Left renal pelvis (tissue), 4 donors: Measurements from ENCODE around the gene AATK. TPM values are rescaled to one million over a fixed set of nuclear protein-coding genes. Genes with fewer than 3 reads are reported as not detected.

ENCODE experiments used
- DNase-seq, 4 donors: peaks; one replicate each; pipeline ENCODE4 v3.0.0-alpha.2; 2013; ENCODE audit warnings: low read depth in 4 of 4, low spot score in 3 of 4
- polyA plus RNA-seq, 4 donors: library from polyadenylated mRNA; unstranded; fragments of 120-200 nt; gene quantifications; one replicate each; pipeline ENCODE4 v1.2.1, GENCODE V29; 2013; ENCODE audit not compliant: insufficient read length in 4 of 4

AATK gene
- polyA plus RNA-seq, 4 donors, result 3.3 to 5.7 (median 4.6) TPM

GRCh38 chr17:81118308-81119221 lies 47.5 kb downstream of the AATK start:
- DNase-seq, result no peak

GRCh38 chr17:81117672-81118198 lies 48.3 kb downstream of the AATK start:
- DNase-seq, result no peak

DNA sequence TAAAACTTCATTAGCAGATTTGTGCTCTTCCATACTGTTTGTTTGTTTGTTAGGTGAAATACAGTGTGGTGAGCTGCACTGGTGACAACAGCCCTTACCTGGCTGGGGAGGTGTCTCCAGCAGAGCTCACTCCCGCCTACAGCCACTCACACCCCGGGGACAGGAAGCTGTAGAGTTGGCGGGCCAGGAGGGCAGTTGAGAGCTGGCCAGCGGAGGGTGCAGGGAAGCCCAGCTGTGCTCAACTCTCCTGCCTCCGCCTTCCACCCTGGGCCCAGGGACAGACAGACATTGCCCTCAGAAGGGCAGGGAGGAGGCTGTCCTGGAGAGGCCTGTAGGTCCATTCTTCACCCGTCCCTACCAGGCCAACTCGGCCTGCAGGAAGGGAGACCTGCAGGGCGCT lies 49.3 kb downstream of the AATK start:
- DNase-seq, result no peak

DNA sequence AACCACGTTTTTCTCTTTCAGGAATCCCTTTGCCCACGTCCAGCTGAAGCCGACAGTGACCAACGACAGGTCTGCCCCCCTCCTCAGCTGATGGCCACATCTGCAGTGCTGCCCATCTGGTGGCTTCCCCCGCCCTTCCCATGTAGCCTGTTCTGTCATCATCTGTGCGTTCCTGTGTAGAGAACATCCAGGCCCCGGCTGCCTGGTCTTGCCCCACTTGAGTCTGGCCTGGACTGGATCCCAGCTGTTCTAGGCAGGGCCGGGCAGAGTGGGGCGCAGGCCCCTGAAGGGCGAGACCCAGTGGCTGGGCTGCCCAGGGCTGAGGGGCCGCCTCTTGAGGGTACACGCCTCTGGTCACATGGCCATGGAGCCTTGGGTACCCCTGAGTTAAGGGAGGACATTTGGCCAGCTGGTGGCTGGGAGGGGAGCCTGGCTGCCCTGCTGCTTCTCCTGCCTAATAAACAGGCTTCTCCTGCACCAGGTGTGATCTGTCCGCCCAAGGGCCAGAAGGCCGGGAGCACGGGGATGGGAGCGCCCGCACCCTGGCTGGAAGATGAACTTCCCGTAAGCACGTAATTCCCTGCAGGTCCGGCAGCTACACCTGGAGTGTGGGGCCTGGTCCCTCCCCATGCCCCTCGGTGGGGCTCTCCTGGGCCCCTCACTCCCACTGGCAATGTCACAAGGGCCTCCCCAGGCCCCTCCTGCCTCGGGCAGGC lies 50.1 kb downstream of the AATK start:
- DNase-seq, result no peak

GRCh38 chr17:81115219-81115618 lies 50.8 kb downstream of the AATK start:
- no peak for DNase-seq

DNA sequence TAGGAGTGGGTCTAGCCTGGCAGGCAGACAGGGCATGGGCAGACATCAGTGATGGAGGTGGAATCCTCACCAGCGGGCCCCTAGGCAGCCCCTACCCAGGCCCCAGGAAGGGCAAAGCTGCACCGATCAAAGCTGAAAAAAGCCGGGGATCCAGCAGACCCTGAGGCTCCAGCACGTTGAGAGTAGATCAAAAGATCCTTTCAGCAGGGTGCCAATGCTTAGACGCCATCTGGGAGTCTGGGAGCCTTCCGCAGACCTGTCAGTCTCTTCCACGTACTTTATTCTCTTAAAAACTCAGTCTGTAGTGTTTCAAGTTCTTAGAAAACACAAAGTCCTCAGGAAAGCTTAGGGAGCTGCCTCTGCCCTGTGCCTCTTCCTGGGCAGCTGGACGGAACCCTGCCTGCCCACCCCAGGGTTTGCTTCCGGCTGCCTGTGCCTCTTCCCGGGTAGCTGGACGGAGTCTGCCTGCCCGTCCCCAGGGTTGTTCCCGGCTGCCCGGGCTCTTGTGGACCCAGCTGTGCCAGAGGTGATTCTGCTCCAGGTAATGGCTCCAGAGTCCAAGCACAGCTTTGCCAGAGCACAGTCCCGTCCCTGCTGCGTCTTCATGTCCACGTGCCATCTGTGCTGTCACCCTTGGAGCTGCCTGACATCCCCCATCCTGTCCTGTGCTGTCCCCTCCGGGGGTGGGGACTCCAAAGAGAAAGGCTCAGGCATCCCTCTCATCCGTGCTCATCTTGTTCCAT lies 51.5 kb downstream of the AATK start:
- DNase-seq, result no peak

DNA sequence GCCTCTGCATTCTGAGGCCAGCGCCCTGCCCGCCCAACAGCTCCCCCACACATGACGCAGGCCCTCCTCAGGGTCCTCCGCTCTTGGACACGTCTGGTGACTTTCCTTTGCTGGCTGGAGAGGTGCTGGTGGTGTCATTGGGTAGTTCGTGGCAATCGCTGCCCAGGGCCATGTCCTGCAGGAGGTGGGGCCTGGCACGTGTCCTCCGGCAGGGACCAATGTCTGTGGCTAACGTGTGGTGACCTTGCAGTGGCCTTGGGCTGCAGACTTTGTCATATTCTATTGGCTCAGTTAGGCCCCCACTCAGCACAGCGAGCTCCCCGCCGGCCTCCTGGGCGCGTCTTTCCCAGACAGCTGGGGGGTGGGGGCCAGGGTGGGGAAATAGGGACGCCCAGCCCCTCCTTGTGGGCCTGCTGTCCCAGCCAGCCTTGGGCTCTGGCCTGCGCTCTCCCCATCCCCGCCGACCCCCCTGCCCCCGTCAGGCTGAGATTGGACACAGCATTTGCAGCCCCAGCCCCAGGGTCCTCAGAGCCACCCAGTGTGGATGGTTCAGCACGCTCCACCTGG lies 52.8 kb downstream of the AATK start:
- DNase-seq, result no peak

DNA sequence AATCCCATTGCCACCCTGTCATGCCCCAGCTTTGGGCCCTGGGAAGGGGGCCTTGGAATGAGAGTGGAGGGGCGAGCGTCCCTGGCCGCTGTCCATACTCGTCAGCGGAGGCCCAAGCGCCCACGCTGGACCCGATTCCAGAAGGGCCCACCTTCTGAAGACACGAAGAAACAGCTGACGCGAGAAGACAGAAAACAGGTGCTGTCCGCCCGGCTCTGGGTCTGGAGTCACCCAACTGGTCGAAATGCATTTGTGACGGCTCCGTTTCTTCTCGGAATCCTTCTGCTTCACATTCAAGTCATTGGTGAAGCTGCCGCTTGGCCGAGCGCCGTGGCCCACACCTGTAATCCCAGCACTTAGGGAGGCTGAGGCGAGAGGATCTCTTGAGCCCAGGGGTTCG lies 53.6 kb downstream of the AATK start:
- no peak for DNase-seq

GRCh38 chr17:81111066-81111465 lies 55.0 kb downstream of the AATK start:
- no peak for DNase-seq

- DNase-seq, result no peak
Observed at GRCh38 chr17:81110488-81111040, 55.5 kb downstream of the AATK start.

- no peak for DNase-seq
Observed at GRCh38 chr17:81109957-81110356, 56.1 kb downstream of the AATK start.

GRCh38 chr17:81108220-81108619 lies 57.8 kb downstream of the AATK start:
- no peak for DNase-seq

GRCh38 chr17:81106716-81107115 lies 59.3 kb downstream of the AATK start:
- DNase-seq, result no peak

DNA sequence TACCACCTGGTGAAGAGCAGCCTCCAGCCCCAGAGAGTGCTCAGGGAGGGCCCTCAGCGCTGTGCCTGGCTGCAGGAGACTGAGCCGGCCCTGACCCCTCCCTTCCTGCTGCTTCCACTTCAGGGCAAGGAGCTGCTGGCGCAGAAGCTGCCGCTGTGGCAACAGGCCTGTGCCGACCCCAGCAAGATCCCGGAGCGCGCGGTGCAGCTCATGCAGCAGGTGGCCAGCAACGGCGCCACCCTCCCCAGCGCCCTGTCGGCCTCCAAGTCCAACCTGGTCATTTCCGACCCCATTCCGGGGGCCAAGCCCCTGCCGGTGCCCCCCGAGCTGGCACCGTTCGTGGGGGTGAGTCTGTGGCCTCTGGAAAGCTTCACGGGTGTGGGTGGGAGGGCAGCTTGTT lies 62.6 kb downstream of the AATK start:
- DNase-seq, result no peak

GRCh38 chr17:81102869-81103268 lies 63.2 kb downstream of the AATK start:
- no peak for DNase-seq

DNA sequence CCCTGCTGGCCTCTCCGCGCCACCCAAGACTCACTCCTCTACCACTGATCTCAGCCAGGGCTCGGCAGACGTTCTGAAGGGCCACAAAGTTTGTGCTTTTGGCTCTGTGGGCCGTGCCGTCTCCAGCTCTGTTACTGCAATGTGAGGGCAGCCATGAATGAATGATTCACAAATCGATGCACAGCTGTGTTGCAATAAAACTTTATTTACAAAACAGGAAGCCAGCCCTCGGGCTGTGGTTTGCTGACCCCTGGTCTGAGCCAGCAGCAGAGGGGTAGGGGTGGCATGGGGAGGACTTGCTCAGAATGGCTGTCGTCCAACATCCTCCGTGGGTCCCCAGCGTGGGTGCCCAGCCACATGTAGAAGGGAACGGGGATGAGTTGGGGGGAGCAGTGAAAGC lies 63.7 kb downstream of the AATK start:
- DNase-seq, result no peak

GRCh38 chr17:81101614-81102306 lies 64.3 kb downstream of the AATK start:
- DNase-seq, result peak in 2 of 4 donors; percentile 39 to 42

DNA sequence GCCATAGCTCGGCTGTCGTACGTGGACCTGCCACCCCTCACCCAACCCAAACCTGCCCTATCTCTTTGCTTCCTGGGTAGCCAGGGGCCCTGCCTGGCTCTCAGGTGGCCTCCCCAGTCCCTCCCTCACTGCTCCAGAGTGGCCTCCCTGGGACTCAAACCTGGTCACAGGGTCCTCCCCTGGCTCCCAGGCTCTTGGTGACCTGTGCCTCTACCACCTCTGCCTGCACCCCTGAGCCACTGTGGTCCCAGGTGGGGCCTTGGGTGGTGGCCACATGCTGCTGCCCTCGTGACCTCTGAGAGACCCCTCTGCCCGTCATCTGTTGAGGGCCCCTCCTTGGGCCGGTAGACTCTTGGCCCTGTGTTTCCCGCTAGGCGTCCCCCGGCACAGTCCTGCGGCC lies 65.4 kb downstream of the AATK start:
- DNase-seq, result no peak

DNA sequence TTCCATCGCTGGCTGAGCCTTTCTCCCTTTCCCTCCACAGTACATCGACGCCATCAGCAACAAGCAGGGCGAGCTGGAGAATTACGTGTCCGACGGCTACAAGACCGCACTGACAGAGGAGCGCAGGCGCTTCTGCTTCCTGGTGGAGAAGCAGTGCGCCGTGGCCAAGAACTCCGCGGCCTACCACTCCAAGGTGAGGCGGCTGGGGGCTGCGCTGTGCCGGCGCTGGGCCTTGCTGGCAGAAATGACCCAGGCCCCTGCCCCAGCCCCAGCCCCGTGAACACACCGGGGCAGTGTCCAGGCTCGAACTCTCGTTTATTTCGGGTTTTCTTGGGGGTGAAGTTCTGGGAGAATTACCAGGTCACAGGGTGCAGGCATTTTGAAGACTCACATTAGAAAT lies 66.1 kb downstream of the AATK start:
- DNase-seq, result no peak

DNA sequence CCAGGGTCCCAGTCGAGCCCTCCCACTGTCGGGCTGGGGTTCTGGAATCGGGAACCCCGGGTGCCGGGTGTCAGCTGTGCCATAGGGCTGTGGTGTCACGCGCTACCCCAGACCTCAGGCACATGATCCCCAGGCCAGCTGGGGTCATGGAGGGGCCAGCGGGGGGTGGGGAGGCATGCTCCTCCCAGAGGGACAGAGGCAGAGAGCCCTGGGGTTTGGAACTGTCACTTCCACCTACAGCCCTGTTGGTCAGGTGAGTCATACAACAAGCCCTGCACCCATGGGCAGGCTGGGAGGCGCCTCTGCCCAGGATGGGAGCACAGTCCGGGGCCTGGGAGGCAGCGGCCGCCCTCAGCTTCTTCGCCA lies 68.1 kb downstream of the AATK start:
- no peak for DNase-seq
